ENCODE results near the gene SH2D1B.

Gene SH2D1B

GRCh38 chr1:162397943-162398560 is 13.9 kb downstream of the SH2D1B start:
- no peak for DNase-seq

- DNase-seq, result no peak
Observed at GRCh38 chr1:162397039-162397448, 14.9 kb downstream of the SH2D1B start.

- no peak for DNase-seq
Observed at GRCh38 chr1:162396201-162396906, 15.6 kb downstream of the SH2D1B start.

GRCh38 chr1:162391790-162392563 is 20.0 kb downstream of the SH2D1B start:
- no peak for DNase-seq

- DNase-seq, result no peak
Observed at GRCh38 chr1:162390396-162391185, 21.3 kb downstream of the SH2D1B start.

GRCh38 chr1:162389971-162390370 is 22.0 kb downstream of the SH2D1B start:
- DNase-seq, result no peak

GRCh38 chr1:162389021-162389818 is 22.7 kb downstream of the SH2D1B start:
- no peak for DNase-seq

- DNase-seq, result no peak
Observed at GRCh38 chr1:162388615-162389014, 23.3 kb downstream of the SH2D1B start.

- DNase-seq, result no peak
Observed at GRCh38 chr1:162388083-162388594, 23.8 kb downstream of the SH2D1B start.

GRCh38 chr1:162387226-162388082 is 24.5 kb downstream of the SH2D1B start:
- DNase-seq, result no peak

GRCh38 chr1:162386292-162387225 is 25.4 kb downstream of the SH2D1B start:
- DNase-seq, result no peak

- DNase-seq, result no peak
Observed at GRCh38 chr1:162385702-162386101, 26.2 kb downstream of the SH2D1B start.

GRCh38 chr1:162385280-162385623 is 26.7 kb downstream of the SH2D1B start:
- no peak for DNase-seq

GRCh38 chr1:162384601-162385279 is 27.2 kb downstream of the SH2D1B start:
- no peak for DNase-seq

GRCh38 chr1:162384116-162384515 is 27.8 kb downstream of the SH2D1B start:
- no peak for DNase-seq

- no peak for DNase-seq
Observed at GRCh38 chr1:162383516-162383915, 28.4 kb downstream of the SH2D1B start.

GRCh38 chr1:162383091-162383490 is 28.8 kb downstream of the SH2D1B start:
- DNase-seq, result no peak

- no peak for DNase-seq
Observed at GRCh38 chr1:162381941-162382750, 29.8 kb downstream of the SH2D1B start.
